Stomach (tissue), 9 donors: ENCODE data around the gene PMFBP1. TPM values are rescaled to one million over a fixed set of nuclear protein-coding genes. Genes with fewer than 3 reads are reported as not detected.

Source experiments
- DNase-seq, 2 donors: peaks; one replicate each; pipeline versions ENCODE4 v3.0.0 to v3.0.0-alpha.2; 2013 to 2019
- H3K27ac ChIP-seq, 5 donors: fragments of 200-600 bp in 4 of 5; sonication (generic) in 4 of 5; one replicate each; pipeline ENCODE4 v1.5.1; 2013 to 2019; ENCODE audit warnings: mild to moderate bottlenecking in 1 of 5, moderate library complexity in 1 of 5
- H3K27me3 ChIP-seq, 3 donors: fragments of 200-600 bp; sonication (generic); one replicate each; pipeline ENCODE4 v1.5.1; 2017 to 2019; ENCODE audit warnings: mixed run types in 1 of 3
- H3K36me3 ChIP-seq, 4 donors: fragments of 200-600 bp; sonication (generic); 1 replicate in 3 of 4; 2 replicates in 1 of 4; pipeline ENCODE4 v1.5.1; 2016 to 2019
- H3K4me1 ChIP-seq, 4 donors: fragments of 200-600 bp; sonication (generic); one replicate each; pipeline ENCODE4 v1.5.1; 2016 to 2019
- H3K4me3 ChIP-seq, 4 donors: fragments of 200-600 bp; sonication (generic) in 3 of 4; one replicate each; pipeline ENCODE4 v1.5.1; 2016 to 2019; ENCODE audit warnings: mild to moderate bottlenecking in 1 of 4
- H3K9me3 ChIP-seq, 4 donors: fragments of 200-600 bp; sonication (generic); one replicate each; pipeline ENCODE4 v1.5.1; 2016 to 2019
- EP300 ChIP-seq: sonication (generic); formaldehyde crosslinking; IDR thresholded peaks from one replicate; pipeline ENCODE4 v1.6.1; 2017; ENCODE audit warnings: antibody characterized with exemption
- POLR2A ChIP-seq, 4 donors: fragments of 450-650 bp; IDR thresholded peaks; one replicate each; pipeline ENCODE4 v1.6.1; 2016; ENCODE audit warnings: antibody characterized with exemption in 4 of 4, control low read depth in 2 of 4, mild to moderate bottlenecking in 1 of 4, moderate library complexity in 1 of 4
- POLR2AphosphoS5 ChIP-seq, 3 donors: sonication (generic); formaldehyde crosslinking; IDR thresholded peaks; one replicate each; pipeline ENCODE4 v1.6.1; 2016; ENCODE audit warnings: antibody characterized with exemption in 3 of 3
- WGBS, 5 donors: extraction: QIAGEN DNeasy Blood & Tissue Kit in 3 of 5; methylation state at CpG; one replicate each; pipeline versions ENCODE4 v1.1.5 to v1.1.7; 2013 to 2018; 5-methylcytosine and 5-hydroxymethylcytosine counted together
- intact Hi-C: fragments of 100-400 bp; cut with DNase I; formaldehyde crosslinking; loops from one replicate; pipeline ENCODE4 v1.15.1; 2023; ENCODE audit warnings: low total_unique reads
- polyA plus RNA-seq, 3 donors: library from polyadenylated mRNA; stranded (reverse); fragments of 200-250 nt; gene quantifications; one replicate each; pipeline ENCODE4 v1.2.3, GENCODE V29; 2013
- total RNA-seq, 5 donors: library from RNA; depleted of rRNA; stranded (reverse); fragments of >200 nt; gene quantifications; one replicate each; pipeline versions ENCODE4 v1.1.0 to v1.2.3, GENCODE V29; 2014 to 2016
- TF ChIP-seq, protein P1 (sequence below), 7 experiments: fragments of 450-650 bp in 4 of 7; fragments of 200-600 bp in 3 of 7; sonication (generic) in 3 of 7; IDR thresholded peaks; one replicate each; pipeline ENCODE4 v1.5.1; 2016 to 2019; ENCODE audit warnings: antibody characterized with exemption in 7 of 7, control low read depth in 2 of 7, mild to moderate bottlenecking in 1 of 7
- donor health status: healthy with polysubstance abuse.
- donor health status: Bipolar disorder and iron deficiency.
- donor health status: healthy.

Gene PMFBP1
- total and polyA plus RNA-seq, 8 donors: 0.29 to 9.8 (median 0.92) TPM; not detected in 1

DNA sequence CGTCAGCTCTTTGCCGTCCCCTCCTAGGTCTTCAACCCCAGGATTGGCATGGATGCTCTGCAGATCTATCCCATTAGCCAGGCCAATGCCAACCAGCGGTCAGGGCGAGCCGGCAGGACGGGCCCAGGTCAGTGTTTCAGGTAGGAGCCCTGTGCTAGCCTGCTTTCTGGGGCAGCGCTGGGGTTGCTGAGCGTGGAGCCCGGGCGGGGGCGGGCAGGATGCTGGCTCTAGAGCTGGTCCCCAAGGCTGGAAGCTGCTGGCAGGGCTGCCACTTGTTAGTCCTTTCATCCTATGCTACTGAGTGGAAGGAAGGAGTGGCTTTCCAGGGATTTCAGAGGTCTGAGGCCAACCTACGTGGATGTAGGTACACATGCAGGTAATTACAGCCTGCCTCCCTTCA, 66.0 kb downstream of the PMFBP1 start:
- no peak overlapping the region for H3K4me3 ChIP-seq
- no peak for DNase-seq
- intact Hi-C loops: no loop called here
- peaks cover 97 to 100% (median 100%) of the 10 kb centered on the region in 4 donors for H3K36me3 ChIP-seq
- no peak overlapping the region for H3K27ac ChIP-seq
- H3K27me3 ChIP-seq: no peaks in the 10 kb centered on the region
- no peaks in the 10 kb centered on the region for H3K9me3 ChIP-seq
- no peak for TF ChIP-seq POLR2A (IDR thresholded peaks at IDR 0.05)
- no peak for TF ChIP-seq POLR2AphosphoS5 (IDR thresholded peaks at IDR 0.05)
- no peak for TF ChIP-seq EP300
- TF ChIP-seq, protein P1, sequence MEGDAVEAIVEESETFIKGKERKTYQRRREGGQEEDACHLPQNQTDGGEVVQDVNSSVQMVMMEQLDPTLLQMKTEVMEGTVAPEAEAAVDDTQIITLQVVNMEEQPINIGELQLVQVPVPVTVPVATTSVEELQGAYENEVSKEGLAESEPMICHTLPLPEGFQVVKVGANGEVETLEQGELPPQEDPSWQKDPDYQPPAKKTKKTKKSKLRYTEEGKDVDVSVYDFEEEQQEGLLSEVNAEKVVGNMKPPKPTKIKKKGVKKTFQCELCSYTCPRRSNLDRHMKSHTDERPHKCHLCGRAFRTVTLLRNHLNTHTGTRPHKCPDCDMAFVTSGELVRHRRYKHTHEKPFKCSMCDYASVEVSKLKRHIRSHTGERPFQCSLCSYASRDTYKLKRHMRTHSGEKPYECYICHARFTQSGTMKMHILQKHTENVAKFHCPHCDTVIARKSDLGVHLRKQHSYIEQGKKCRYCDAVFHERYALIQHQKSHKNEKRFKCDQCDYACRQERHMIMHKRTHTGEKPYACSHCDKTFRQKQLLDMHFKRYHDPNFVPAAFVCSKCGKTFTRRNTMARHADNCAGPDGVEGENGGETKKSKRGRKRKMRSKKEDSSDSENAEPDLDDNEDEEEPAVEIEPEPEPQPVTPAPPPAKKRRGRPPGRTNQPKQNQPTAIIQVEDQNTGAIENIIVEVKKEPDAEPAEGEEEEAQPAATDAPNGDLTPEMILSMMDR (IDR thresholded peaks at IDR 0.05): no peak
- WGBS, 5 donors: 92 to 98% (median 97%) methylated on average over 4 to 12 of the region's 12 CpGs
- H3K4me1 ChIP-seq: no peaks in the 10 kb centered on the region

- Histone ChIP-seq H3K27ac (no peak overlapping the region), H3K9me3 (no peaks in the 10 kb centered on the region), H3K36me3 (peaks cover 97 to 100% (median 100%) of the 10 kb centered on the region in 4 donors), H3K4me3 (no peak overlapping the region), H3K27me3 (no peaks in the 10 kb centered on the region), H3K4me1 (no peaks in the 10 kb centered on the region)
- no peak for TF ChIP-seq EP300
- no peak for TF ChIP-seq POLR2A (IDR thresholded peaks at IDR 0.05)
- TF ChIP-seq, protein P1 (IDR thresholded peaks at IDR 0.05): no peak
- no peak for TF ChIP-seq POLR2AphosphoS5 (IDR thresholded peaks at IDR 0.05)
- no peak for DNase-seq
- 94 to 98% (median 95%) methylated on average over 6 to 9 of the region's 9 CpGs for WGBS, 5 donors
- intact Hi-C loops: no loop called here
Observed at GRCh38 chr16:72104905-72105304, 67.0 kb downstream of the PMFBP1 start.

DNA sequence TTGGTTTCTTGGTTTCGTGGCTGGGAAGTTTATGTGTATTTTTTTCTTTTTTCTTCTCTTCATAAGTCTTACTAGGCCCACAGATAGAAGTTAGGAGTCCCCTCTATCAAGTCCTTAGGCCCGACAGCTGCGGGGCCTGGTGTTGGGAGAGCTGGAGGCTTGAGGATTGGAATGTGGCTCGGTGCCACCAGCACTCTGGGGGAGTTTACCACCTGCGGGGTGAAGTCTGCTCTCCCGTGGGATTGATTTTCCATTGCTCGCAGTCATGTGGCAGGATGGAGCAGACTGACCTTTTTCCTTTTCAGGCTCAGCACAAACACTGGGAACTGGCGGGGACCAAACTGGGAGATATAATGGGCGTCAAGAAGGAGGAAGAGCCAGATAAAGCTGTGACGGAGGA, 70.8 kb downstream of the PMFBP1 start:
- H3K27ac ChIP-seq: no peak overlapping the region
- H3K4me3 ChIP-seq: no peak overlapping the region
- TF ChIP-seq EP300 (no peak), POLR2A (IDR thresholded peaks at IDR 0.05) (no peak), POLR2AphosphoS5 (IDR thresholded peaks at IDR 0.05) (no peak)
- TF ChIP-seq, protein P1 (IDR thresholded peaks at IDR 0.05): no peak
- WGBS, 5 donors: 80 to 90% (median 89%) methylated on average over 10 of the region's 10 CpGs
- H3K27me3 ChIP-seq: no peaks in the 10 kb centered on the region
- peaks cover 96 to 100% (median 100%) of the 10 kb centered on the region in 4 donors for H3K36me3 ChIP-seq
- no peaks in the 10 kb centered on the region for H3K9me3 ChIP-seq
- H3K4me1 ChIP-seq: peaks cover 0 to 2% (median 0%) of the 10 kb centered on the region in 4 donors
- DNase-seq: no peak
- intact Hi-C loops: no loop called here

DNA sequence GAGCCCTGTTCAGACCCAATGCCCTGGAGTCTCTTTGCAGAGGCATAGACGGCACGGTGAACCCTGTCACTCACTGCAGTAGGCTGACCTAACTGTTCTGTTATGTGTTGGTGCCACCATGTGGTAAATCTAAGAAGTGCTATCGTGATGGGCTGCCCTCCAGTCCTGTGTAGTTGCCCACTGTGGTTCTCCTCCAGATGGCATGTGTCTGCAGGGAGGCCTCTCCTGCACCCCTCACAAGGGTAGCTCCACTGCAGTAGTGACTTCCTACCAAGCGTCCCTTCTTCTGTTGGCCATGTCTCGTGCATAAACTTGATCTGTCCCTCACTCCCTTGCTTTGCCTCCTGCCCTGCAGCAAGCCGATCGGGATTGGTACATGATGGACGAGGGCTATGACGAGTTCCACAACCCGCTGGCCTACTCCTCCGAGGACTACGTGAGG, 72.6 kb downstream of the PMFBP1 start:
- Histone ChIP-seq H3K36me3 (peaks cover 79 to 86% (median 85%) of the 10 kb centered on the region in 4 donors), H3K27me3 (no peaks in the 10 kb centered on the region), H3K4me3 (no peak overlapping the region), H3K4me1 (peaks cover 10 to 20% (median 14%) of the 10 kb centered on the region in 4 donors), H3K9me3 (no peaks in the 10 kb centered on the region), H3K27ac (no peak overlapping the region)
- WGBS, 5 donors: 65 to 83% (median 68%) methylated on average over 10 to 12 of the region's 12 CpGs
- intact Hi-C loops: loop anchor here (5.0 kb wide), 1 partner anchor 37 kb away; the partner anchor contains the start of gene HPR
- TF ChIP-seq POLR2AphosphoS5 (IDR thresholded peaks at IDR 0.05) (peak in 1 of 3 donors; percentile 42), POLR2A (IDR thresholded peaks at IDR 0.05) (no peak), EP300 (no peak)
- TF ChIP-seq, protein P1 (IDR thresholded peaks at IDR 0.05): peak in 5 of 7 experiments; percentile 32 to 59 (median 47)
- peak; percentile 41 to 83 for DNase-seq
